GM12891 (cell line): ENCODE results near the gene RUNX3.

Experiments
- DNase-seq: peaks from one replicate; pipeline ENCODE4 v3.0.0; 2011; ENCODE audit warnings: low spot score; ENCODE audit not compliant: insufficient read length
- FAIRE-seq: peaks from 2 replicates; lab custom pipeline; 2011; peaks lifted over from hg19 to GRCh38; lab: Jason Lieb, UNC
- PAX5 ChIP-seq: IDR thresholded peaks from 2 replicates; pipeline ENCODE4 v1.6.1; 2011; ENCODE audit warnings: low read length, moderate library complexity, mild to moderate bottlenecking; ENCODE audit not compliant: insufficient read depth, severe bottlenecking
- POLR2A ChIP-seq: IDR thresholded peaks from 2 replicates; pipeline ENCODE4 v1.6.1; 2011; ENCODE audit warnings: low read depth, low read length, control low read depth
- POLR2AphosphoS5 ChIP-seq: IDR thresholded peaks from 2 replicates; pipeline ENCODE4 v1.6.1; 2011; ENCODE audit warnings: low read depth, low read length, control low read depth
- POU2F2 ChIP-seq: IDR thresholded peaks from 2 replicates; pipeline ENCODE4 v1.6.1; 2011; ENCODE audit warnings: low read depth, mild to moderate bottlenecking, control low read depth, low read length, moderate library complexity
- SPI1 ChIP-seq: IDR thresholded peaks from 2 replicates; pipeline ENCODE4 v1.6.1; 2011; ENCODE audit warnings: low read depth, low read length, control low read depth
- TAF1 ChIP-seq: IDR thresholded peaks from 2 replicates; pipeline ENCODE4 v1.6.1; 2011; ENCODE audit warnings: low read depth, low read length, control low read depth

RUNX3 gene

GRCh38 chr1:24963943-24964693, 34.0 kb upstream of the RUNX3 start:
- FAIRE-seq: peak; percentile 79

GRCh38 chr1:24963099-24963872, 33.2 kb upstream of the RUNX3 start:
- FAIRE-seq: peak; percentile 92
- no peak for TF ChIP-seq SPI1
- no peak for TF ChIP-seq POLR2A
- no peak for TF ChIP-seq PAX5
- no peak for TF ChIP-seq POLR2AphosphoS5
- TF ChIP-seq TAF1: no peak; the same call in 1 of the 2 replicates
- no peak for TF ChIP-seq POU2F2
- peak; percentile 67 for DNase-seq

More at GRCh38 chr1:24963943-24964693, 34.0 kb upstream of the RUNX3 start:
- DNase-seq: no peak
- no peak for TF ChIP-seq POU2F2
- TF ChIP-seq SPI1: no peak
- TF ChIP-seq TAF1: no peak
- no peak for TF ChIP-seq POLR2A
- TF ChIP-seq POLR2AphosphoS5: no peak
- TF ChIP-seq PAX5: no peak

GRCh38 chr1:24961961-24962861, 32.1 kb upstream of the RUNX3 start:
- no peak for TF ChIP-seq POLR2AphosphoS5
- TF ChIP-seq TAF1: no peak
- TF ChIP-seq POU2F2: no peak
- TF ChIP-seq POLR2A: no peak
- no peak for TF ChIP-seq SPI1
- TF ChIP-seq PAX5: no peak
- DNase-seq: no peak
- FAIRE-seq: peak; percentile 61

GRCh38 chr1:24961334-24961733, 31.3 kb upstream of the RUNX3 start:
- DNase-seq: no peak
- FAIRE-seq: no peak
- no peak for TF ChIP-seq TAF1
- no peak for TF ChIP-seq POU2F2
- TF ChIP-seq SPI1: no peak
- no peak for TF ChIP-seq POLR2AphosphoS5
- TF ChIP-seq POLR2A: no peak
- no peak for TF ChIP-seq PAX5

GRCh38 chr1:24960071-24960801, 30.2 kb upstream of the RUNX3 start:
- TF ChIP-seq POLR2AphosphoS5 (no peak), SPI1 (no peak), TAF1 (no peak), POU2F2 (no peak), PAX5 (no peak), POLR2A (no peak)
- FAIRE-seq (no peak), DNase-seq (no peak)

GRCh38 chr1:24959623-24959975, 29.5 kb upstream of the RUNX3 start:
- FAIRE-seq: no peak
- TF ChIP-seq SPI1 (no peak), POU2F2 (no peak), POLR2AphosphoS5 (no peak), POLR2A (no peak), PAX5 (no peak), TAF1 (no peak)
- no peak for DNase-seq

GRCh38 chr1:24958766-24959622, 28.9 kb upstream of the RUNX3 start:
- no peak for DNase-seq
- TF ChIP-seq POLR2A (no peak), SPI1 (no peak), TAF1 (no peak), POLR2AphosphoS5 (no peak), PAX5 (no peak), POU2F2 (no peak)
- FAIRE-seq: no peak
